ENCODE results near the gene TNFRSF1A.
"Not testable (repeated sequence)": the region's sequence is repeated elsewhere in the genome, so short reads cannot be mapped to it uniquely, and the experiment has no call there.

Gene TNFRSF1A

DNA sequence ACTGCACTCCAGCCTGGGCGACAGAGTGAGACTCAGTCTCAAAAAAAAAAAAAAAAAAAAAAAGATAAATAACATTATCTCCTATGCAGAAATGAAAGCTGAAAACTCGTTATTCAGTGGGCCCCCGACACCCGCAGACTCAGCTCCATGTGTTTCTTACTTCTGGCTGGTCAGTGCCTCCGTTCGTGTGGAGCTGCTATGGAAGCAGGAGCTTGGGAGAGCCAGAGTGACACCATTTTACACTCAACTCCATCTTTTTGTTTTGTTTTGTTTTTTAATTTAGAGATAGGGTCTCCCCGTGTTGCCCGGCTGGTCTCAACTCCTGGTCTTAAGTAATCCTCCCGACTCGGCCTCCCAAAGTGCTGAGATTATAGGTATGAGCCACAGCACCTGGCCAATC is 44.7 kb downstream of the TNFRSF1A start:
- H3K27ac ChIP-seq = no peak overlapping the region
- TF ChIP-seq, protein P1, sequence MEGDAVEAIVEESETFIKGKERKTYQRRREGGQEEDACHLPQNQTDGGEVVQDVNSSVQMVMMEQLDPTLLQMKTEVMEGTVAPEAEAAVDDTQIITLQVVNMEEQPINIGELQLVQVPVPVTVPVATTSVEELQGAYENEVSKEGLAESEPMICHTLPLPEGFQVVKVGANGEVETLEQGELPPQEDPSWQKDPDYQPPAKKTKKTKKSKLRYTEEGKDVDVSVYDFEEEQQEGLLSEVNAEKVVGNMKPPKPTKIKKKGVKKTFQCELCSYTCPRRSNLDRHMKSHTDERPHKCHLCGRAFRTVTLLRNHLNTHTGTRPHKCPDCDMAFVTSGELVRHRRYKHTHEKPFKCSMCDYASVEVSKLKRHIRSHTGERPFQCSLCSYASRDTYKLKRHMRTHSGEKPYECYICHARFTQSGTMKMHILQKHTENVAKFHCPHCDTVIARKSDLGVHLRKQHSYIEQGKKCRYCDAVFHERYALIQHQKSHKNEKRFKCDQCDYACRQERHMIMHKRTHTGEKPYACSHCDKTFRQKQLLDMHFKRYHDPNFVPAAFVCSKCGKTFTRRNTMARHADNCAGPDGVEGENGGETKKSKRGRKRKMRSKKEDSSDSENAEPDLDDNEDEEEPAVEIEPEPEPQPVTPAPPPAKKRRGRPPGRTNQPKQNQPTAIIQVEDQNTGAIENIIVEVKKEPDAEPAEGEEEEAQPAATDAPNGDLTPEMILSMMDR (conservative IDR thresholded peaks at IDR 0.05) = no peak

GRCh38 chr12:6295094-6295811 is 46.6 kb downstream of the TNFRSF1A start:
- no peak overlapping the region for H3K27ac ChIP-seq

GRCh38 chr12:6294156-6295093 is 47.5 kb downstream of the TNFRSF1A start:
- TF ChIP-seq, protein P1 (conservative IDR thresholded peaks at IDR 0.05) = no peak
- H3K27ac ChIP-seq = no peak overlapping the region

More at GRCh38 chr12:6295094-6295811, 46.6 kb downstream of the TNFRSF1A start:
- TF ChIP-seq, protein P1 (conservative IDR thresholded peaks at IDR 0.05) = no peak

DNA sequence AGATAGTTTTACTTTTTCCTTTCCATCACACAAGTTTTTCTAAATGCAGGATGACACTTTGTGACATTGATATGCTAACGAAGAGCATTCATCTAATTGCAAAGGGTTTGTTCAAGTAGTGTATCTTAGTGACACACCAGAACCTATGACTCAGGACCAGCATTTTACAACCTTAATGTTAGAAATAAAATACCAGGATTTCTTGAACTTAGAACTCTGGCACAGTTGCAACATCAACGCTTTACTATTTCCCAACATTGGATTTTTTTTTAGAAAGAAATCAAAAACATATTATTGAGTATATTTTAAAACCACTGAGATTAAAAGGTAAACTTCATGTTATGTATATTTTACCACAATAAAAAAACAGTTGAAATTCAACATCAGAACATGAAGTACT is 49.3 kb downstream of the TNFRSF1A start:
- TF ChIP-seq, protein P1 (conservative IDR thresholded peaks at IDR 0.05) = no peak
- H3K27ac ChIP-seq = no peak overlapping the region

DNA sequence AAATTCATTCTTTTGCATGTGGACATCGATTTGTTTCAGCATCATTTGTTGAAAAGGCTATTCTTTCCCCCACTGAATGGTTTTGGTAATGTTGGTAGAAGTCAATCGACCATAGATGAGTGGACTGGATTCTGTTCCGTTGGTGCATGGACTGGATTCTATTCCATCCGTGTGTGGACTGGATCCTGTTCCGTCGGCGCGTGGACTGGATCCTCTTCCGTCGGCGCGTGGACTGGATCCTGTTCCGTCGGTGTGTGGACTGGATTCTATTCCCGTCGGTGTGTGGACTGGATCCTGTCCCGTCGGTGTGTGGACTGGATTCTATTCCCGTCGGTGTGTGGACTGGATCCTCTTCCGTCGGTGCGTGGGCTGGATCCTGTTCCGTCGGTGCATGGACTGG is 52.0 kb downstream of the TNFRSF1A start:
- H3K27ac ChIP-seq = not testable (repeated sequence)

GRCh38 chr12:6289081-6289480 is 52.8 kb downstream of the TNFRSF1A start:
- not testable (repeated sequence) for H3K27ac ChIP-seq

- TF ChIP-seq, protein P1 (conservative IDR thresholded peaks at IDR 0.05) = no peak
- H3K27ac ChIP-seq = no peak overlapping the region
Observed at GRCh38 chr12:6288235-6288634, 53.6 kb downstream of the TNFRSF1A start.

GRCh38 chr12:6285532-6286306 is 56.2 kb downstream of the TNFRSF1A start:
- H3K27ac ChIP-seq = no peak overlapping the region
- TF ChIP-seq, protein P1 (conservative IDR thresholded peaks at IDR 0.05) = no peak

Data from VCaP (cell line).